K562 (cell line): ENCODE results near the gene EME1.
"Not testable (repeated sequence)": the region's sequence is repeated elsewhere in the genome, so short reads cannot be mapped to it uniquely, and the experiment has no call there.

Experiments used
- CHD4 ChIP-seq: fragments of 200-600 bp; sonication (generic); IDR thresholded peaks from 3 replicates; pipeline ENCODE4 v1.6.1; 2012; ENCODE audit warnings: low read depth, mild to moderate bottlenecking, mixed read lengths, low read length, inconsistent platforms; ENCODE audit not compliant: insufficient read depth, insufficient replicate concordance, poor library complexity, severe bottlenecking
- JUN ChIP-seq, 2 experiments: sonication (generic) in 1 of 2; formaldehyde crosslinking in 1 of 2; IDR thresholded peaks; 2 replicates each; pipeline versions ENCODE4 v1.6.1 to v1.8.0; 2012 to 2022; ENCODE audit warnings: borderline replicate concordance in 2 of 2, mild to moderate bottlenecking in 2 of 2, improper control_type of control experiment in 1 of 2, low read depth in 1 of 2, low read length in 1 of 2, missing genetic modification reagents in 1 of 2
- JUNB ChIP-seq: fragments of 450-650 bp; formaldehyde crosslinking; conservative IDR thresholded peaks from 2 replicates; pipeline ENCODE4 v1.4.0; 2020; ENCODE audit warnings: mild to moderate bottlenecking
- KDM1A ChIP-seq, 2 experiments: fragments of 450-650 bp; IDR thresholded peaks; 2 replicates each; pipeline ENCODE4 v1.6.1; 2016; ENCODE audit warnings: mild to moderate bottlenecking in 2 of 2
- STAG1 ChIP-seq: sonication (generic); formaldehyde crosslinking; IDR thresholded peaks from 2 replicates; pipeline ENCODE4 v1.5.0; 2020; ENCODE audit warnings: missing genetic modification reagents, borderline replicate concordance
- TF ChIP-seq, protein P1 (sequence below): fragments of 450-650 bp; IDR thresholded peaks from one replicate; pipeline ENCODE4 v1.6.1; 2018; ENCODE audit warnings: mild to moderate bottlenecking, moderate library complexity; ENCODE audit not compliant: partially characterized antibody
- TF ChIP-seq, protein P2 (sequence below): fragments of 450-650 bp; formaldehyde crosslinking; IDR thresholded peaks from 2 replicates; pipeline ENCODE4 v1.4.0; 2022; ENCODE audit warnings: missing genetic modification characterization
- TF ChIP-seq, protein P3 (sequence below): sonication (generic); formaldehyde crosslinking; IDR thresholded peaks from 2 replicates; pipeline ENCODE4 v1.8.0; 2023; ENCODE audit warnings: missing genetic modification reagents, mild to moderate bottlenecking, borderline replicate concordance
- TF ChIP-seq, protein P4 (sequence below), 3 experiments: IDR thresholded peaks in 2 of 3; conservative IDR thresholded peaks in 1 of 3; 2 replicates each; pipeline ENCODE4 v1.5.1; 2011 to 2012; ENCODE audit warnings: low read length in 3 of 3, mild to moderate bottlenecking in 3 of 3, control low read depth in 2 of 3, improper control_type of control experiment in 1 of 3, inconsistent platforms in 1 of 3, low read depth in 1 of 3, mixed read lengths in 1 of 3, moderate library complexity in 1 of 3; ENCODE audit not compliant: insufficient read depth in 2 of 3

DNA sequence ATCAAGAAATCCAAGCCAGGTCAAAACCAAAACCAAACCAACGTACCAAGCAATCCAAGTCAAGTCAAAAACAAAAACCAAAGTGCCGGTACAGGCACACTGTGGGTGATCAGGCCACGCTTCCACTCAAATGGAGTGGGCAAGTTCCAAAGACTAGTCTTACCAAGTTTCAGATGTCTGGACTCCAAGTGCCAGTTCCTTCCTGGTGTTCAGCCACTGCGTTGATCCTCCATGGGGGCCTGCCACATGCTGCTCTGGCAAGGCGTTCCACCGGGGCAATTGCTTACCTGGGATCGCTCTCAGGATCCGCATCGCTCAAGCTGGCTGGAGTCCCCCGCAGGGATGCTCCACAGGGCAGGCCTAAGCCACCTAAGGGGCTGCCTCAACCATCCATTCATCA, 46.5 kb downstream of the EME1 start:
- not testable (repeated sequence) for TF ChIP-seq CHD4; STAG1; JUNB; KDM1A (IDR thresholded peaks at IDR 0.05); JUN (IDR thresholded peaks at IDR 0.05; ENCODE audit: borderline replicate concordance, low read depth, low read length); JUN (CRISPR knock-in tag; IDR thresholded peaks at IDR 0.05; ENCODE audit: borderline replicate concordance)
- TF ChIP-seq, protein P1, sequence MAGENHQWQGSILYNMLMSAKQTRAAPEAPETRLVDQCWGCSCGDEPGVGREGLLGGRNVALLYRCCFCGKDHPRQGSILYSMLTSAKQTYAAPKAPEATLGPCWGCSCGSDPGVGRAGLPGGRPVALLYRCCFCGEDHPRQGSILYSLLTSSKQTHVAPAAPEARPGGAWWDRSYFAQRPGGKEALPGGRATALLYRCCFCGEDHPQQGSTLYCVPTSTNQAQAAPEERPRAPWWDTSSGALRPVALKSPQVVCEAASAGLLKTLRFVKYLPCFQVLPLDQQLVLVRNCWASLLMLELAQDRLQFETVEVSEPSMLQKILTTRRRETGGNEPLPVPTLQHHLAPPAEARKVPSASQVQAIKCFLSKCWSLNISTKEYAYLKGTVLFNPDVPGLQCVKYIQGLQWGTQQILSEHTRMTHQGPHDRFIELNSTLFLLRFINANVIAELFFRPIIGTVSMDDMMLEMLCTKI: not testable (repeated sequence)
- TF ChIP-seq, protein P2, sequence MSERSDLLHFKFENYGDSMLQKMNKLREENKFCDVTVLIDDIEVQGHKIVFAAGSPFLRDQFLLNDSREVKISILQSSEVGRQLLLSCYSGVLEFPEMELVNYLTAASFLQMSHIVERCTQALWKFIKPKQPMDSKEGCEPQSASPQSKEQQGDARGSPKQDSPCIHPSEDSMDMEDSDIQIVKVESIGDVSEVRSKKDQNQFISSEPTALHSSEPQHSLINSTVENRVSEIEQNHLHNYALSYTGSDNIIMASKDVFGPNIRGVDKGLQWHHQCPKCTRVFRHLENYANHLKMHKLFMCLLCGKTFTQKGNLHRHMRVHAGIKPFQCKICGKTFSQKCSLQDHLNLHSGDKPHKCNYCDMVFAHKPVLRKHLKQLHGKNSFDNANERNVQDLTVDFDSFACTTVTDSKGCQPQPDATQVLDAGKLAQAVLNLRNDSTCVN (CRISPR knock-in tag): not testable (repeated sequence)
- TF ChIP-seq, protein P3, sequence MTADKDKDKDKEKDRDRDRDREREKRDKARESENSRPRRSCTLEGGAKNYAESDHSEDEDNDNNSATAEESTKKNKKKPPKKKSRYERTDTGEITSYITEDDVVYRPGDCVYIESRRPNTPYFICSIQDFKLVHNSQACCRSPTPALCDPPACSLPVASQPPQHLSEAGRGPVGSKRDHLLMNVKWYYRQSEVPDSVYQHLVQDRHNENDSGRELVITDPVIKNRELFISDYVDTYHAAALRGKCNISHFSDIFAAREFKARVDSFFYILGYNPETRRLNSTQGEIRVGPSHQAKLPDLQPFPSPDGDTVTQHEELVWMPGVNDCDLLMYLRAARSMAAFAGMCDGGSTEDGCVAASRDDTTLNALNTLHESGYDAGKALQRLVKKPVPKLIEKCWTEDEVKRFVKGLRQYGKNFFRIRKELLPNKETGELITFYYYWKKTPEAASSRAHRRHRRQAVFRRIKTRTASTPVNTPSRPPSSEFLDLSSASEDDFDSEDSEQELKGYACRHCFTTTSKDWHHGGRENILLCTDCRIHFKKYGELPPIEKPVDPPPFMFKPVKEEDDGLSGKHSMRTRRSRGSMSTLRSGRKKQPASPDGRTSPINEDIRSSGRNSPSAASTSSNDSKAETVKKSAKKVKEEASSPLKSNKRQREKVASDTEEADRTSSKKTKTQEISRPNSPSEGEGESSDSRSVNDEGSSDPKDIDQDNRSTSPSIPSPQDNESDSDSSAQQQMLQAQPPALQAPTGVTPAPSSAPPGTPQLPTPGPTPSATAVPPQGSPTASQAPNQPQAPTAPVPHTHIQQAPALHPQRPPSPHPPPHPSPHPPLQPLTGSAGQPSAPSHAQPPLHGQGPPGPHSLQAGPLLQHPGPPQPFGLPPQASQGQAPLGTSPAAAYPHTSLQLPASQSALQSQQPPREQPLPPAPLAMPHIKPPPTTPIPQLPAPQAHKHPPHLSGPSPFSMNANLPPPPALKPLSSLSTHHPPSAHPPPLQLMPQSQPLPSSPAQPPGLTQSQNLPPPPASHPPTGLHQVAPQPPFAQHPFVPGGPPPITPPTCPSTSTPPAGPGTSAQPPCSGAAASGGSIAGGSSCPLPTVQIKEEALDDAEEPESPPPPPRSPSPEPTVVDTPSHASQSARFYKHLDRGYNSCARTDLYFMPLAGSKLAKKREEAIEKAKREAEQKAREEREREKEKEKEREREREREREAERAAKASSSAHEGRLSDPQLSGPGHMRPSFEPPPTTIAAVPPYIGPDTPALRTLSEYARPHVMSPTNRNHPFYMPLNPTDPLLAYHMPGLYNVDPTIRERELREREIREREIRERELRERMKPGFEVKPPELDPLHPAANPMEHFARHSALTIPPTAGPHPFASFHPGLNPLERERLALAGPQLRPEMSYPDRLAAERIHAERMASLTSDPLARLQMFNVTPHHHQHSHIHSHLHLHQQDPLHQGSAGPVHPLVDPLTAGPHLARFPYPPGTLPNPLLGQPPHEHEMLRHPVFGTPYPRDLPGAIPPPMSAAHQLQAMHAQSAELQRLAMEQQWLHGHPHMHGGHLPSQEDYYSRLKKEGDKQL (CRISPR knock-in tag): not testable (repeated sequence)
- TF ChIP-seq, protein P4, sequence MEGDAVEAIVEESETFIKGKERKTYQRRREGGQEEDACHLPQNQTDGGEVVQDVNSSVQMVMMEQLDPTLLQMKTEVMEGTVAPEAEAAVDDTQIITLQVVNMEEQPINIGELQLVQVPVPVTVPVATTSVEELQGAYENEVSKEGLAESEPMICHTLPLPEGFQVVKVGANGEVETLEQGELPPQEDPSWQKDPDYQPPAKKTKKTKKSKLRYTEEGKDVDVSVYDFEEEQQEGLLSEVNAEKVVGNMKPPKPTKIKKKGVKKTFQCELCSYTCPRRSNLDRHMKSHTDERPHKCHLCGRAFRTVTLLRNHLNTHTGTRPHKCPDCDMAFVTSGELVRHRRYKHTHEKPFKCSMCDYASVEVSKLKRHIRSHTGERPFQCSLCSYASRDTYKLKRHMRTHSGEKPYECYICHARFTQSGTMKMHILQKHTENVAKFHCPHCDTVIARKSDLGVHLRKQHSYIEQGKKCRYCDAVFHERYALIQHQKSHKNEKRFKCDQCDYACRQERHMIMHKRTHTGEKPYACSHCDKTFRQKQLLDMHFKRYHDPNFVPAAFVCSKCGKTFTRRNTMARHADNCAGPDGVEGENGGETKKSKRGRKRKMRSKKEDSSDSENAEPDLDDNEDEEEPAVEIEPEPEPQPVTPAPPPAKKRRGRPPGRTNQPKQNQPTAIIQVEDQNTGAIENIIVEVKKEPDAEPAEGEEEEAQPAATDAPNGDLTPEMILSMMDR (IDR thresholded peaks at IDR 0.05 in 2 of 3, conservative IDR thresholded peaks at IDR 0.05 in 1 of 3; ENCODE audit: insufficient read depth in 2 of 3, low read depth in 1 of 3, low read length in 3 of 3): not testable (repeated sequence)
